Body of pancreas (tissue), 4 donors: ENCODE results near the gene CCNG1. TPM values are rescaled to one million over a fixed set of nuclear protein-coding genes. Genes with fewer than 3 reads are reported as not detected.

ENCODE experiments used
- ATAC-seq: fragments of 150-250 bp; one replicate; pipeline ENCODE4 v1.9.1; 2016
- DNase-seq, 4 donors: peaks; one replicate each; pipeline ENCODE4 v3.0.0-alpha.2; 2019
- H3K27ac ChIP-seq, 4 donors: fragments of 200-600 bp; sonication (generic); 1 replicate in 3 of 4; 2 replicates in 1 of 4; pipeline versions ENCODE4 v1.5.1 to v1.6.1; 2016 to 2019; ENCODE audit warnings: mild to moderate bottlenecking in 1 of 4, mixed read lengths in 1 of 4, moderate library complexity in 1 of 4
- H3K27me3 ChIP-seq, 2 donors: fragments of 200-600 bp; sonication (generic); one replicate each; pipeline ENCODE4 v1.6.0; 2016; ENCODE audit warnings: mild to moderate bottlenecking in 1 of 2
- H3K36me3 ChIP-seq, 2 donors: fragments of 200-600 bp; sonication (generic); replicated peaks in 1 of 2; 2 replicates each; pipeline ENCODE4 v1.5.1; 2016; ENCODE audit warnings: low read depth in 2 of 2; ENCODE audit not compliant: insufficient read depth in 1 of 2
- H3K4me1 ChIP-seq: fragments of 200-600 bp; sonication (generic); one replicate; pipeline ENCODE4 v1.6.0; 2016
- H3K4me3 ChIP-seq, 2 donors: fragments of 200-600 bp; sonication (generic); 1 replicate in 1 of 2; 2 replicates in 1 of 2; pipeline ENCODE4 v1.5.1; 2016 to 2019
- H3K9me3 ChIP-seq, 3 donors: fragments of 200-600 bp; sonication (generic); 1 replicate in 2 of 3; 2 replicates in 1 of 3; pipeline ENCODE4 v1.5.1; 2016
- POLR2A ChIP-seq, 3 donors: fragments of 450-650 bp; IDR thresholded peaks; one replicate each; pipeline ENCODE4 v1.6.1; 2016; ENCODE audit warnings: antibody characterized with exemption in 3 of 3, mild to moderate bottlenecking in 2 of 3
- WGBS, 2 donors: methylation state at CpG; one replicate each; pipeline ENCODE4 v1.1.5; 2017; 5-methylcytosine and 5-hydroxymethylcytosine counted together
- intact Hi-C: fragments of 100-400 bp; cut with DNase I; formaldehyde crosslinking; loops from one replicate; pipeline ENCODE4 v1.15.1; 2023
- total RNA-seq, 2 donors: library from RNA; depleted of rRNA; stranded (reverse); fragments of >200 nt; gene quantifications; one replicate each; pipeline ENCODE4 v1.1.0, GENCODE V29; 2016
- TF ChIP-seq, protein P1 (sequence below), 7 experiments: fragments of 450-650 bp in 4 of 7; fragments of 200-600 bp in 3 of 7; sonication (generic) in 3 of 7; IDR thresholded peaks; one replicate each; pipeline ENCODE4 v1.5.1; 2016 to 2019; ENCODE audit warnings: antibody characterized with exemption in 7 of 7

CCNG1 gene
- total RNA-seq, 2 donors from 2014 or later: 52.4 to 118 TPM

DNA sequence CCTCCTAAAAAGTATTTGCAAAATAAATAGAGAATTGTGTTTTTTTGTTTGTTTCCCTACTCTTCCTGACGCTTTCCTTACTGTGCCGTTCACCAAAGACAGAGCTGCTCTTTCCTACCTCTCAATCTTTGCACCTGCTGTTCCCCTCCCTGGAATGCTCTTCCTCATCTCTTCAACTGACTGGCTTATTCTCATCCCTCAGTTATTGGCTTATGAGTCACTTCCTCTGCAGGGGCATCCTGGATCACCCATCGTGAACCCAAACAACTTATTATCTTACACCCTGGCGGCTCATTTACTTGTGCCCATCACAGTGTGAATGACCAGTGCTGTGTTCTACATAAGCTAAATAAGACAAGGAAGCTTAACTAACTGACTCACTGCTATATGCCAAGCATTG lies 36.1 kb upstream of the CCNG1 start:
- intact Hi-C loops: no loop called here
- Histone ChIP-seq H3K4me3 (no peak overlapping the region), H3K27me3 (no peaks in the 10 kb centered on the region), H3K36me3 (no peaks in the 10 kb centered on the region), H3K27ac (no peak overlapping the region), H3K4me1 (peaks cover 5% of the 10 kb centered on the region), H3K9me3 (no peaks in the 10 kb centered on the region)
- TF ChIP-seq, protein P1, sequence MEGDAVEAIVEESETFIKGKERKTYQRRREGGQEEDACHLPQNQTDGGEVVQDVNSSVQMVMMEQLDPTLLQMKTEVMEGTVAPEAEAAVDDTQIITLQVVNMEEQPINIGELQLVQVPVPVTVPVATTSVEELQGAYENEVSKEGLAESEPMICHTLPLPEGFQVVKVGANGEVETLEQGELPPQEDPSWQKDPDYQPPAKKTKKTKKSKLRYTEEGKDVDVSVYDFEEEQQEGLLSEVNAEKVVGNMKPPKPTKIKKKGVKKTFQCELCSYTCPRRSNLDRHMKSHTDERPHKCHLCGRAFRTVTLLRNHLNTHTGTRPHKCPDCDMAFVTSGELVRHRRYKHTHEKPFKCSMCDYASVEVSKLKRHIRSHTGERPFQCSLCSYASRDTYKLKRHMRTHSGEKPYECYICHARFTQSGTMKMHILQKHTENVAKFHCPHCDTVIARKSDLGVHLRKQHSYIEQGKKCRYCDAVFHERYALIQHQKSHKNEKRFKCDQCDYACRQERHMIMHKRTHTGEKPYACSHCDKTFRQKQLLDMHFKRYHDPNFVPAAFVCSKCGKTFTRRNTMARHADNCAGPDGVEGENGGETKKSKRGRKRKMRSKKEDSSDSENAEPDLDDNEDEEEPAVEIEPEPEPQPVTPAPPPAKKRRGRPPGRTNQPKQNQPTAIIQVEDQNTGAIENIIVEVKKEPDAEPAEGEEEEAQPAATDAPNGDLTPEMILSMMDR (IDR thresholded peaks at IDR 0.05): no peak
- no peak for TF ChIP-seq POLR2A (IDR thresholded peaks at IDR 0.05)
- 73 to 75% methylated on average over 4 of the region's 4 CpGs for WGBS, 2 donors
- ATAC-seq (no peak), DNase-seq (no peak)

DNA sequence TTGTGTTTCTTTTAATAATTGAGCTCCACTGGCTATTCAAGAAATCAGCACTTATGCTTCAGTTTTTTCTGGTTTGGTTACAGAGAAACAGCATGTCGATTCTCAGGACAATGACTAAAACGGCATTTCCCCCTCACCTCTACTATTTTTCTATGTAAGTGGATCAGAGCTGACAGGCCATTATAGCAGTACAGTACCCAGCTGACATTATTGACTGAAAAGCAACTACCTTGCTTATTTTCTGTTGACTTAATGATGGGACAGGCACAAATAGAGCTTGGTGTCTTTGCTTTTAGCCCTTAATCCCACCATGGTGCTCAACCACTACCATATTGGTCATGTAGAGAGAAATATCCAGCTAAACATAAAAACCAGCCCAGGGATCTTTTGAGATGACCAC lies 35.4 kb upstream of the CCNG1 start:
- WGBS, 2 donors: 65 to 71% methylated on average over 2 of the region's 2 CpGs
- intact Hi-C loops: no loop called here
- no peak for TF ChIP-seq POLR2A (IDR thresholded peaks at IDR 0.05)
- TF ChIP-seq, protein P1 (IDR thresholded peaks at IDR 0.05): no peak
- H3K27me3 ChIP-seq: no peaks in the 10 kb centered on the region
- DNase-seq (no peak), ATAC-seq (no peak)
- no peak overlapping the region for H3K27ac ChIP-seq
- H3K4me1 ChIP-seq: peaks cover 5% of the 10 kb centered on the region
- no peaks in the 10 kb centered on the region for H3K36me3 ChIP-seq
- no peak overlapping the region for H3K4me3 ChIP-seq
- no peaks in the 10 kb centered on the region for H3K9me3 ChIP-seq

DNA sequence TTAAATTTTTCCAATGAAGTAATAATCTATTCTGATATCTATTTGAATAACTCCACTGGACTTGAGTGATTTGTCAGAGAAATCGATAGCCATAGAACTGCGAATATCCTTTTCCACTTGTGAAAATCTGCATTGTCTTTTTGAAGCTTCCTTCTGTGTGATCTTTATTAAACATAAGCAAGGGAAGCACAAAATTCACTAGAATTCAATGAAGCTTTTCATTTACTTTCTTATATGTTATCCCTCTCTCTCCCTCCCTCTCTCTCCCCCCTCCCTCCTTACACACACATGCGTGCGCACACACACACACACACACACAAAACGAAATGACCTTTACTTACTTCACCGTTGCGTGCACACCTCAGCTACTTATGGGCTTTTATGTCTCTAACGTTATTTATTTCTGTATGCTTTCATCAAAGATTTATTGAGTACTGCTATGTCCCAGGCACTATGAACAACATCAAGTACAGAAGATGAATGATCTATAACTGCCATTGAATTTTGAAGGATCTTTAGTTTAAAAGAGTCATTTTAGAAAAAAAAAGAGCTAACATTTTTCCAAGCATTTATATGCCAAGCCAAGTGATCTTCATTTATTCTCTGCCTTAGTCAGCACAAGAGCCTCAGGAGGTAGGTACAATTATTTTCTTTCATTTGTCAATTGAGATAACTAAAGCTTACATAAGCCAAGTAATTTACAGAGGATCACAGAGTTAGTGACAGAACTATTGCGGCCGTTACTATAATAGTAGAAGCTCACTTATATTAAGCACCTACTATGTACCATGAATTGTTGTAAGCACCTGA lies 32.8 kb upstream of the CCNG1 start:
- 30 to 40% methylated on average over 10 of the region's 10 CpGs for WGBS, 2 donors

DNA sequence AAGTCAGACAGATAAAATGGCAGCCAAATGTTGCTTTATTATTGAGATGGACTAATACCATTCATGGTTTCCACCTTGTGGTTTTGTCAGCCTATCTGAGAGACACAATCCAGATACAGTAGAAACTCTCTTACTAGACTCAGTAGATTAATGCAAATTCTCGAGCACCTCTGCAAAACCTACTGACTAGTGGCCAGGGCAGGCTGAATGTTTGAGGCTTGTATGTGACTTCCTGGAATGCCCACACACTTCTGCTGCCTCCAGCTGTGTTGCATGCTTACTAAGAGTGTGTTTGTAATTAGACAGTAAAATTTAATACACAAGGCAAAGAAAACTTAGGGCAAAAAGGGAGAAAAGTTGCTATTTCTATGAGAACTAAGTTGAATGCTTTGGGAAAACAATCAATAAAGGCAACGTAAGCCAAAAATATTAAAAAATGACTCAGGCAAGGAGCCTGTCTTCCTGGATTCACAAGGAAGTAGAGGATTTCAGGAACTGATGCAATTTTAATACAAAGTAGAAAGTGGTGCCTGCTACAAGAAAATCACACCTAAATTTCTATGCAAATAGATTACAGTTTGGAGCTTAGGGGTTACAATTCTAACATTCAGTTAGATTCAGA lies 30.2 kb upstream of the CCNG1 start:
- ATAC-seq (no peak), DNase-seq (no peak)
- Histone ChIP-seq H3K36me3 (no peaks in the 10 kb centered on the region), H3K4me1 (peaks cover 14% of the 10 kb centered on the region), H3K9me3 (no peaks in the 10 kb centered on the region), H3K27ac (no peak overlapping the region), H3K4me3 (no peak overlapping the region), H3K27me3 (no peaks in the 10 kb centered on the region)
- intact Hi-C loops: no loop called here
- WGBS, 2 donors: 37 to 46% methylated on average over 2 of the region's 2 CpGs
- TF ChIP-seq, protein P1 (IDR thresholded peaks at IDR 0.05): no peak

More for the DNA sequence above, 32.8 kb upstream of the CCNG1 start:
- Histone ChIP-seq H3K27ac (no peak overlapping the region), H3K27me3 (no peaks in the 10 kb centered on the region), H3K9me3 (no peaks in the 10 kb centered on the region), H3K4me1 (peaks cover 14% of the 10 kb centered on the region), H3K4me3 (no peak overlapping the region), H3K36me3 (no peaks in the 10 kb centered on the region)
- ATAC-seq (no peak), DNase-seq (no peak)
- no peak for TF ChIP-seq POLR2A (IDR thresholded peaks at IDR 0.05)
- TF ChIP-seq, protein P1 (IDR thresholded peaks at IDR 0.05): no peak
- intact Hi-C loops: no loop called here
